Liver (tissue), 9 donors: ENCODE data around the gene S100A12. TPM values are rescaled to one million over a fixed set of nuclear protein-coding genes. Genes with fewer than 3 reads are reported as not detected.

Experiments used
- DNase-seq: peaks from one replicate; pipeline ENCODE4 v3.0.0-alpha.2; 2017; ENCODE audit warnings: low spot score
- H3K27ac ChIP-seq, 2 donors: one replicate each; pipeline ENCODE4 v1.7.0; 2013; ENCODE audit warnings: inconsistent platforms in 2 of 2, low read length in 2 of 2, control low read depth in 1 of 2, low read depth in 1 of 2, mild to moderate bottlenecking in 1 of 2
- H3K27me3 ChIP-seq, 4 donors: one replicate each; pipeline versions ENCODE4 v1.6.1 to v1.7.0; 2013; ENCODE audit warnings: low read length in 3 of 4, inconsistent platforms in 1 of 4, mild to moderate bottlenecking in 1 of 4, moderate library complexity in 1 of 4; ENCODE audit not compliant: control insufficient read depth in 4 of 4, insufficient read depth in 4 of 4
- H3K36me3 ChIP-seq, 4 donors: one replicate each; pipeline versions ENCODE4 v1.6.1 to v1.7.0; 2013; ENCODE audit warnings: low read length in 3 of 4, mild to moderate bottlenecking in 3 of 4, low read depth in 1 of 4, moderate library complexity in 1 of 4; ENCODE audit not compliant: control insufficient read depth in 4 of 4, insufficient read depth in 3 of 4
- H3K4me1 ChIP-seq, 4 donors: one replicate each; pipeline versions ENCODE4 v1.6.1 to v1.7.0; 2013; ENCODE audit warnings: low read length in 3 of 4, mild to moderate bottlenecking in 3 of 4, moderate library complexity in 1 of 4; ENCODE audit not compliant: control insufficient read depth in 4 of 4, insufficient read depth in 4 of 4
- H3K4me3 ChIP-seq, 3 donors: one replicate each; pipeline versions ENCODE4 v1.6.1 to v1.7.0; 2013; ENCODE audit warnings: low read length in 3 of 3, control low read depth in 1 of 3, low read depth in 1 of 3, mild to moderate bottlenecking in 1 of 3
- H3K9ac ChIP-seq, 2 donors: one replicate each; pipeline ENCODE4 v1.7.0; 2013; ENCODE audit warnings: low read length in 2 of 2, mild to moderate bottlenecking in 2 of 2, moderate library complexity in 2 of 2, control low read depth in 1 of 2, low read depth in 1 of 2
- H3K9me3 ChIP-seq, 4 donors: one replicate each; pipeline versions ENCODE4 v1.6.1 to v1.7.0; 2013; ENCODE audit warnings: low read length in 3 of 4; ENCODE audit not compliant: control insufficient read depth in 4 of 4
- EGR1 ChIP-seq, 2 donors: IDR thresholded peaks; 2 replicates each; pipeline ENCODE4 v1.6.1; 2016 to 2018; ENCODE audit warnings: antibody characterized with exemption in 2 of 2, low read depth in 2 of 2
- FOXA1 ChIP-seq: IDR thresholded peaks from 2 replicates; pipeline ENCODE4 v1.6.1; 2016; ENCODE audit warnings: antibody characterized with exemption
- FOXA2 ChIP-seq: IDR thresholded peaks from 2 replicates; pipeline ENCODE4 v1.6.1; 2016; ENCODE audit warnings: antibody characterized with exemption
- HNF4A ChIP-seq, 2 donors: conservative IDR thresholded peaks; 2 replicates each; pipeline ENCODE4 v1.6.1; 2016; ENCODE audit warnings: antibody characterized with exemption in 2 of 2, mild to moderate bottlenecking in 2 of 2
- HNF4G ChIP-seq: IDR thresholded peaks from 2 replicates; pipeline ENCODE4 v1.6.1; 2016; ENCODE audit warnings: antibody characterized with exemption
- JUND ChIP-seq, 2 donors: IDR thresholded peaks; 2 replicates each; pipeline ENCODE4 v1.6.1; 2016; ENCODE audit warnings: antibody characterized with exemption in 2 of 2
- NR2F2 ChIP-seq: IDR thresholded peaks from 2 replicates; pipeline ENCODE4 v1.6.1; 2016; ENCODE audit warnings: antibody characterized with exemption
- RAD21 ChIP-seq, 2 donors: IDR thresholded peaks; 2 replicates each; pipeline ENCODE4 v1.6.1; 2016; ENCODE audit warnings: antibody characterized with exemption in 2 of 2, mild to moderate bottlenecking in 2 of 2
- RXRA ChIP-seq, 2 donors: IDR thresholded peaks; 2 replicates each; pipeline ENCODE4 v1.6.1; 2017 to 2018; ENCODE audit warnings: antibody characterized with exemption in 2 of 2, mild to moderate bottlenecking in 1 of 2
- TAF1 ChIP-seq: conservative IDR thresholded peaks from 2 replicates; pipeline ENCODE4 v1.6.1; 2016; ENCODE audit warnings: antibody characterized with exemption, mild to moderate bottlenecking
- YY1 ChIP-seq: IDR thresholded peaks from 2 replicates; pipeline ENCODE4 v1.6.1; 2016; ENCODE audit warnings: antibody characterized with exemption, mild to moderate bottlenecking
- WGBS: extraction: QIAGEN DNeasy Blood & Tissue Kit; methylation state at CpG from one replicate; pipeline ENCODE4 v1.1.7; 2013; 5-methylcytosine and 5-hydroxymethylcytosine counted together
- polyA plus RNA-seq, 2 donors: library from polyadenylated mRNA; stranded (reverse) in 1 of 2; unstranded in 1 of 2; fragments of 200-250 nt in 1 of 2; fragments of >200 nt in 1 of 2; fragmentation: Nextera tagmentation in 1 of 2; extraction: Ambion mirVana in 1 of 2; gene quantifications; one replicate each; pipeline versions ENCODE4 v1.2.1 to v1.2.3, GENCODE V29; 2013 to 2015
- total RNA-seq, 2 donors: library from RNA; depleted of rRNA; stranded (reverse); fragments of >200 nt; gene quantifications; one replicate each; pipeline ENCODE4 v1.2.3, GENCODE V29; 2014
- TF ChIP-seq, protein P1 (sequence below): fragments of 150-350 bp; IDR thresholded peaks from 2 replicates; pipeline ENCODE4 v1.5.1; 2017; ENCODE audit warnings: improper control_type of control experiment, low read depth, low read length; ENCODE audit not compliant: missing input control
- TF ChIP-seq, protein P2 (sequence below): IDR thresholded peaks from 2 replicates; pipeline ENCODE4 v1.6.1; 2016; ENCODE audit warnings: antibody characterized with exemption, mild to moderate bottlenecking
- TF ChIP-seq, protein P3 (sequence below): IDR thresholded peaks from 2 replicates; pipeline ENCODE4 v1.6.1; 2016; ENCODE audit warnings: antibody characterized with exemption
- TF ChIP-seq, protein P4 (sequence below): IDR thresholded peaks from 2 replicates; pipeline ENCODE4 v1.6.1; 2016; ENCODE audit warnings: antibody characterized with exemption
- TF ChIP-seq, protein P5 (sequence below): IDR thresholded peaks from 2 replicates; pipeline ENCODE4 v1.6.1; 2016; ENCODE audit warnings: antibody characterized with exemption
- donor health status: healthy.
- donor health status: healthy.
- donor health status: healthy.
- donor health status: healthy.
- donor health status: healthy.

S100A12 gene
- total and polyA plus RNA-seq, 4 donors, result 3.3 to 35.2 (median 12.1) TPM

DNA sequence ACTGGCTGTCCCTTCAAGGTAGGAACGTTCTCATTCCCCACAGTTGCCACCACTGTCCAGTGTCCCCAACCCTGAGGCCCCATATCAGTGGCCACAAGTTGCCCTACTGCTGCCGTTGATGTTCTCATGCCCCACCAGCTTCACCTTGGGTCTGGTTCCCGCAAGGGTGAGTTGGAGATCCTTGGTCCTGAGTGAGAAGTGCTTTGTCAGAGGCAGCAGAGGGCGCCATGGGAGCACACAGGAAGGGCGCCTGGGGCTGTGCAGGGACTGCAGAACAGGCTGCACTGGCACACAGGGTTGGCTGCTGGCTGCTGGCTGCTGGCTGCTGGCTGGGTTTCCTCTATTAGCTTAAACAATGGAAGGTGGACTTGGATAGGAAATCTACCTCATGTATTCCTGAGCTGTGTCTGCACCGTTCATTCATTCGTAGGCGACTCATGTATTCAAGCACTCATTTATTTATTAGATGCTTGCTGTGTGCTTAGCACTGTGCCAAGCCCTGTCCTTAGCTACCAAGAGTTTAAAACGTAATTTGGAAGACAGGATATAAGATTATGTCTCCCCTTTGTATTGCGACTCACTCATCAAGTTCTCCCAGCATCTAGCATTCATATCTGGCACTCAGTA lies 19.9 kb downstream of the S100A12 start:
- Histone ChIP-seq H3K4me3 (no peak overlapping the region), H3K36me3 (no peaks in the 10 kb centered on the region), H3K4me1 (peaks cover 0 to 11% (median 5%) of the 10 kb centered on the region in 4 donors), H3K9ac (no peak overlapping the region), H3K27ac (no peak overlapping the region), H3K9me3 (no peaks in the 10 kb centered on the region), H3K27me3 (peaks cover 0 to 7% (median 0%) of the 10 kb centered on the region in 4 donors)
- TF ChIP-seq, protein P1, sequence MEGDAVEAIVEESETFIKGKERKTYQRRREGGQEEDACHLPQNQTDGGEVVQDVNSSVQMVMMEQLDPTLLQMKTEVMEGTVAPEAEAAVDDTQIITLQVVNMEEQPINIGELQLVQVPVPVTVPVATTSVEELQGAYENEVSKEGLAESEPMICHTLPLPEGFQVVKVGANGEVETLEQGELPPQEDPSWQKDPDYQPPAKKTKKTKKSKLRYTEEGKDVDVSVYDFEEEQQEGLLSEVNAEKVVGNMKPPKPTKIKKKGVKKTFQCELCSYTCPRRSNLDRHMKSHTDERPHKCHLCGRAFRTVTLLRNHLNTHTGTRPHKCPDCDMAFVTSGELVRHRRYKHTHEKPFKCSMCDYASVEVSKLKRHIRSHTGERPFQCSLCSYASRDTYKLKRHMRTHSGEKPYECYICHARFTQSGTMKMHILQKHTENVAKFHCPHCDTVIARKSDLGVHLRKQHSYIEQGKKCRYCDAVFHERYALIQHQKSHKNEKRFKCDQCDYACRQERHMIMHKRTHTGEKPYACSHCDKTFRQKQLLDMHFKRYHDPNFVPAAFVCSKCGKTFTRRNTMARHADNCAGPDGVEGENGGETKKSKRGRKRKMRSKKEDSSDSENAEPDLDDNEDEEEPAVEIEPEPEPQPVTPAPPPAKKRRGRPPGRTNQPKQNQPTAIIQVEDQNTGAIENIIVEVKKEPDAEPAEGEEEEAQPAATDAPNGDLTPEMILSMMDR, result peak; percentile 44
- TF ChIP-seq EGR1 (IDR thresholded peaks at IDR 0.05; ENCODE audit: low read depth in 2 of 2) (no peak), HNF4G (no peak), RAD21 (IDR thresholded peaks at IDR 0.05) (peak; percentile 76 to 82), FOXA1 (no peak)
- TF ChIP-seq, protein P2, sequence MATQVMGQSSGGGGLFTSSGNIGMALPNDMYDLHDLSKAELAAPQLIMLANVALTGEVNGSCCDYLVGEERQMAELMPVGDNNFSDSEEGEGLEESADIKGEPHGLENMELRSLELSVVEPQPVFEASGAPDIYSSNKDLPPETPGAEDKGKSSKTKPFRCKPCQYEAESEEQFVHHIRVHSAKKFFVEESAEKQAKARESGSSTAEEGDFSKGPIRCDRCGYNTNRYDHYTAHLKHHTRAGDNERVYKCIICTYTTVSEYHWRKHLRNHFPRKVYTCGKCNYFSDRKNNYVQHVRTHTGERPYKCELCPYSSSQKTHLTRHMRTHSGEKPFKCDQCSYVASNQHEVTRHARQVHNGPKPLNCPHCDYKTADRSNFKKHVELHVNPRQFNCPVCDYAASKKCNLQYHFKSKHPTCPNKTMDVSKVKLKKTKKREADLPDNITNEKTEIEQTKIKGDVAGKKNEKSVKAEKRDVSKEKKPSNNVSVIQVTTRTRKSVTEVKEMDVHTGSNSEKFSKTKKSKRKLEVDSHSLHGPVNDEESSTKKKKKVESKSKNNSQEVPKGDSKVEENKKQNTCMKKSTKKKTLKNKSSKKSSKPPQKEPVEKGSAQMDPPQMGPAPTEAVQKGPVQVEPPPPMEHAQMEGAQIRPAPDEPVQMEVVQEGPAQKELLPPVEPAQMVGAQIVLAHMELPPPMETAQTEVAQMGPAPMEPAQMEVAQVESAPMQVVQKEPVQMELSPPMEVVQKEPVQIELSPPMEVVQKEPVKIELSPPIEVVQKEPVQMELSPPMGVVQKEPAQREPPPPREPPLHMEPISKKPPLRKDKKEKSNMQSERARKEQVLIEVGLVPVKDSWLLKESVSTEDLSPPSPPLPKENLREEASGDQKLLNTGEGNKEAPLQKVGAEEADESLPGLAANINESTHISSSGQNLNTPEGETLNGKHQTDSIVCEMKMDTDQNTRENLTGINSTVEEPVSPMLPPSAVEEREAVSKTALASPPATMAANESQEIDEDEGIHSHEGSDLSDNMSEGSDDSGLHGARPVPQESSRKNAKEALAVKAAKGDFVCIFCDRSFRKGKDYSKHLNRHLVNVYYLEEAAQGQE, result no peak
- TF ChIP-seq, protein P3, sequence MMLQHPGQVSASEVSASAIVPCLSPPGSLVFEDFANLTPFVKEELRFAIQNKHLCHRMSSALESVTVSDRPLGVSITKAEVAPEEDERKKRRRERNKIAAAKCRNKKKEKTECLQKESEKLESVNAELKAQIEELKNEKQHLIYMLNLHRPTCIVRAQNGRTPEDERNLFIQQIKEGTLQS, result no peak
- 48% methylated on average over 10 of the region's 10 CpGs for WGBS
- peak; percentile 29 for DNase-seq

DNA sequence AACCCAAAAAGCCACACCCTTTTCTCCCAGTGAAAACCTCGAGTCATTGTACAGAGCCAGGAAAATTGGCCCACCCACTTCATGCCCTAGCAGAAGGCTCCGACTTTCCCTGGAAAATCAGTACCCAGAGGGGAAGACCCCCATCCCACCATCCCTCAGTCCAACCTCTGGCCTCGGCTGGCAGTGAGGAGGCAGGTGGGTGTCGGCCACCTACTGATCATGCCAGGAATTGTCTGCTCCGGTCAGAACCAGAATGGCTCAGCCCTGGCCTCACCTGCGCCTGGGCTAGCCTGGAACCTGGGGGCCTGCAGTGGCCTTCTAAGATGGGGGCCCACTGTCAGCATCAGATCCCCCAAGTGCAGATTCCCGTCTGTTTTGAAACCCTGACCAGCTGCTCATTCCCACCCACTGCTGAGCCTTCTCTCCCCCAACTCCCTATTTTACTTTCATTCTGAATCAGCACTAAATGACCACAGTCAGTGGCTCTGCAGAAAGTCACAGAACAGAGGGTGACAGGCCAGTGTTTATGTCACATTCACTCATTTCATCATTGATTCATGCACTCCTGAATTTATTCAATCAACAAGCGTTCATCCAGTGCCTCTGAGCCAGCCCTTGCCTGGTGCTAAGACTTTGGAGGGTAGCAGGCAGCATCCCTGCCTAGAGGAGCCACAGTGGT lies 20.8 kb downstream of the S100A12 start:
- H3K27ac ChIP-seq, result no peak overlapping the region
- no peak overlapping the region for H3K4me3 ChIP-seq
- H3K36me3 ChIP-seq, result no peaks in the 10 kb centered on the region
- peaks cover 0 to 11% (median 5%) of the 10 kb centered on the region in 4 donors for H3K4me1 ChIP-seq
- DNase-seq, result peak; percentile 17
- H3K27me3 ChIP-seq, result peaks cover 0 to 7% (median under 1%) of the 10 kb centered on the region in 4 donors
- no peaks in the 10 kb centered on the region for H3K9me3 ChIP-seq
- no peak overlapping the region for H3K9ac ChIP-seq
- WGBS, result 57% methylated on average over 8 of the region's 8 CpGs
- TF ChIP-seq, protein P4, sequence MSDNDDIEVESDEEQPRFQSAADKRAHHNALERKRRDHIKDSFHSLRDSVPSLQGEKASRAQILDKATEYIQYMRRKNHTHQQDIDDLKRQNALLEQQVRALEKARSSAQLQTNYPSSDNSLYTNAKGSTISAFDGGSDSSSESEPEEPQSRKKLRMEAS, result no peak
- no peak for TF ChIP-seq RXRA (IDR thresholded peaks at IDR 0.05)
- TF ChIP-seq HNF4A (conservative IDR thresholded peaks at IDR 0.05), result no peak
- no peak for TF ChIP-seq TAF1
- TF ChIP-seq RAD21 (IDR thresholded peaks at IDR 0.05), result no peak
- no peak for TF ChIP-seq JUND (IDR thresholded peaks at IDR 0.05)
- TF ChIP-seq, protein P3, result no peak
- TF ChIP-seq YY1, result no peak
- TF ChIP-seq, protein P2, result no peak
- no peak for TF ChIP-seq HNF4G
- no peak for TF ChIP-seq FOXA1
- TF ChIP-seq, protein P5, sequence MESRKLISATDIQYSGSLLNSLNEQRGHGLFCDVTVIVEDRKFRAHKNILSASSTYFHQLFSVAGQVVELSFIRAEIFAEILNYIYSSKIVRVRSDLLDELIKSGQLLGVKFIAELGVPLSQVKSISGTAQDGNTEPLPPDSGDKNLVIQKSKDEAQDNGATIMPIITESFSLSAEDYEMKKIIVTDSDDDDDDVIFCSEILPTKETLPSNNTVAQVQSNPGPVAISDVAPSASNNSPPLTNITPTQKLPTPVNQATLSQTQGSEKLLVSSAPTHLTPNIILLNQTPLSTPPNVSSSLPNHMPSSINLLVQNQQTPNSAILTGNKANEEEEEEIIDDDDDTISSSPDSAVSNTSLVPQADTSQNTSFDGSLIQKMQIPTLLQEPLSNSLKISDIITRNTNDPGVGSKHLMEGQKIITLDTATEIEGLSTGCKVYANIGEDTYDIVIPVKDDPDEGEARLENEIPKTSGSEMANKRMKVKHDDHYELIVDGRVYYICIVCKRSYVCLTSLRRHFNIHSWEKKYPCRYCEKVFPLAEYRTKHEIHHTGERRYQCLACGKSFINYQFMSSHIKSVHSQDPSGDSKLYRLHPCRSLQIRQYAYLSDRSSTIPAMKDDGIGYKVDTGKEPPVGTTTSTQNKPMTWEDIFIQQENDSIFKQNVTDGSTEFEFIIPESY, result no peak
- TF ChIP-seq FOXA2, result no peak
- no peak for TF ChIP-seq NR2F2
